Activated CD8-positive, alpha-beta memory T cell treated with anti-CD3 and anti-CD28 coated beads for 48 hours (primary cell): Measurements from ENCODE around the gene UBTF.

Experiments
- DNase-seq, 3 experiments: peaks; one replicate each; pipeline ENCODE4 v3.0.0-alpha.2; 2020; ENCODE audit warnings: low read depth in 2 of 3, low spot score in 2 of 3

Gene UBTF

GRCh38 chr17:44170499-44171201 is 48.8 kb downstream of the UBTF start, which contains the start of gene ASB16:
ASB16 (plus strand) TSS chr17:44170704; CDS start chr17:44170790, 86 bp downstream.
- no peak for DNase-seq

- no peak for DNase-seq
Measured at GRCh38 chr17:44170135-44170498, 49.4 kb downstream of the UBTF start.

GRCh38 chr17:44167181-44167861 is 52.2 kb downstream of the UBTF start:
- no peak for DNase-seq

GRCh38 chr17:44164476-44164875 is 55.0 kb downstream of the UBTF start:
- DNase-seq: no peak

- DNase-seq: no peak
Measured at GRCh38 chr17:44159519-44160210, 59.8 kb downstream of the UBTF start.

GRCh38 chr17:44155488-44155887 is 64.0 kb downstream of the UBTF start:
- DNase-seq: no peak
